Naive thymus-derived CD4-positive, alpha-beta T cell (primary cell): ENCODE data around the gene LTBP3. TPM values are rescaled to one million over a fixed set of nuclear protein-coding genes. Genes with fewer than 3 reads are reported as not detected.

Experiments used
- ATAC-seq: fragments of 150-1000 bp; cut with Tn5 transposase; 2 replicates; pipeline ENCODE4 v1.10.0; 2021; ENCODE audit warnings: mild to moderate bottlenecking, moderate library complexity
- CTCF ChIA-PET: fragments of 350-600 bp; sonication (Branson Sonifier 250); formaldehyde crosslinking; loops from one replicate; lab custom pipeline; 2021; ENCODE audit warnings: antibody characterized with exemption; lab: Charles Lee
- POLR2A ChIA-PET: fragments of 350-600 bp; sonication (Branson Sonifier 250); formaldehyde crosslinking; loops from one replicate; lab custom pipeline; 2021; ENCODE audit warnings: antibody characterized with exemption, inconsistent platforms; lab: Charles Lee
- DNase-seq, 9 donors: peaks; one replicate each; pipeline versions ENCODE4 v3.0.0 to v3.0.0-alpha.2; 2020 to 2022; ENCODE audit warnings: mixed read lengths in 1 of 9
- H3K27ac ChIP-seq: one replicate; pipeline ENCODE4 v1.7.0; 2013; ENCODE audit warnings: mild to moderate bottlenecking, low read depth, low read length, moderate library complexity
- H3K27me3 ChIP-seq, 2 donors: one replicate each; pipeline ENCODE4 v1.7.0; 2013; ENCODE audit warnings: low read length in 2 of 2, mild to moderate bottlenecking in 2 of 2, moderate library complexity in 2 of 2; ENCODE audit not compliant: control insufficient read depth in 2 of 2, insufficient read depth in 2 of 2
- H3K36me3 ChIP-seq, 3 experiments: 1 replicate in 2 of 3; 2 replicates in 1 of 3; pipeline ENCODE4 v1.7.0; 2013; ENCODE audit warnings: low read length in 3 of 3, mild to moderate bottlenecking in 3 of 3, moderate library complexity in 1 of 3; ENCODE audit not compliant: insufficient read depth in 3 of 3, control insufficient read depth in 2 of 3
- H3K4me1 ChIP-seq, 2 donors: one replicate each; pipeline ENCODE4 v1.7.0; 2013; ENCODE audit warnings: low read length in 2 of 2, mild to moderate bottlenecking in 2 of 2, moderate library complexity in 1 of 2; ENCODE audit not compliant: control insufficient read depth in 2 of 2, insufficient read depth in 2 of 2
- H3K4me3 ChIP-seq: 2 replicates; pipeline ENCODE4 v1.7.0; 2013; ENCODE audit warnings: mild to moderate bottlenecking, low read length
- H3K9me3 ChIP-seq, 3 experiments: 1 replicate in 2 of 3; 2 replicates in 1 of 3; pipeline ENCODE4 v1.7.0; 2013; ENCODE audit warnings: low read length in 3 of 3; ENCODE audit not compliant: control insufficient read depth in 2 of 3
- H3K27ac Mint-ChIP-seq, 9 donors: one replicate each; pipeline ENCODE4 v1.8.0; 2020 to 2022; ENCODE audit warnings: mixed read lengths in 9 of 9, mild to moderate bottlenecking in 8 of 9, moderate library complexity in 5 of 9, inconsistent platforms in 2 of 9
- H3K27me3 Mint-ChIP-seq, 5 donors: one replicate each; pipeline ENCODE4 v1.8.0; 2021 to 2022; ENCODE audit warnings: mixed read lengths in 5 of 5, mild to moderate bottlenecking in 1 of 5
- H3K36me3 Mint-ChIP-seq, 5 donors: one replicate each; pipeline ENCODE4 v1.8.0; 2020 to 2022; ENCODE audit warnings: mixed read lengths in 5 of 5, mild to moderate bottlenecking in 3 of 5, inconsistent platforms in 1 of 5
- H3K4me1 Mint-ChIP-seq, 7 donors: one replicate each; pipeline ENCODE4 v1.8.0; 2020 to 2022; ENCODE audit warnings: mixed read lengths in 7 of 7, mild to moderate bottlenecking in 3 of 7, inconsistent platforms in 1 of 7
- H3K4me3 Mint-ChIP-seq, 10 donors: one replicate each; pipeline ENCODE4 v1.8.0; 2020 to 2022; ENCODE audit warnings: mild to moderate bottlenecking in 10 of 10, mixed read lengths in 10 of 10, moderate library complexity in 6 of 10, inconsistent platforms in 2 of 10
- H3K9me3 Mint-ChIP-seq, 11 donors: one replicate each; pipeline ENCODE4 v1.8.0; 2020 to 2022; ENCODE audit warnings: mixed read lengths in 11 of 11, mild to moderate bottlenecking in 4 of 11, inconsistent platforms in 1 of 11, moderate library complexity in 1 of 11
- intact Hi-C, 2 donors: fragments of 100-400 bp; cut with micrococcal nuclease; formaldehyde crosslinking; loops; one replicate each; pipeline ENCODE4 v1.15.1; 2023
- polyA plus RNA-seq, 2 donors: library from polyadenylated mRNA; unstranded; fragments of 300-500 nt; fragmentation: Illumina TruSeq; gene quantifications; one replicate each; pipeline ENCODE4 v1.2.3, GENCODE V29; 2021
- total RNA-seq, 6 experiments: library from RNA in 5 of 6; stranded (reverse) in 5 of 6; gene quantifications; 1 replicate in 5 of 6; 2 replicates in 1 of 6; pipeline ENCODE4 v1.2.3 and lab custom pipeline; 2021 to 2026

LTBP3 gene
- total and polyA plus RNA-seq, 7 experiments from 2014 or later: 18.7 to 288 (median 216) TPM

- Histone ChIP-seq H3K27me3 (no peaks in the 10 kb centered on the region), H3K36me3 (peaks cover 10 to 51% (median 17%) of the 10 kb centered on the region in 3 experiments), H3K4me1 (peaks cover 25 to 29% of the 10 kb centered on the region in 2 donors), H3K4me3 (no peak overlapping the region), H3K27ac (peak overlapping the region; percentile 96), H3K9me3 (no peaks in the 10 kb centered on the region)
- no peaks in the 10 kb centered on the region for H3K9me3 Mint-ChIP-seq
- peak overlapping the region; percentile 8 to 88 (median 74) for H3K27ac Mint-ChIP-seq
- no peaks in the 10 kb centered on the region for H3K27me3 Mint-ChIP-seq
- no peak for ATAC-seq
- ChIA-PET CTCF (no interaction called here), POLR2A (interaction anchor here (0.6 to 4.2 kb wide), 2 partner anchors 38 to 103 kb away, joined by 3 to 29 read pairs; no protein-coding TSS in a partner anchor)
- DNase-seq: no peak
- peaks cover 19 to 43% (median 38%) of the 10 kb centered on the region in 7 donors for H3K4me1 Mint-ChIP-seq
- H3K36me3 Mint-ChIP-seq: peaks cover 0 to 14% (median 10%) of the 10 kb centered on the region in 5 donors
- H3K4me3 Mint-ChIP-seq: peak overlapping the region; percentile 55 to 99 (median 72)
- intact Hi-C loops: no loop called here
Observed at GRCh38 chr11:65578667-65579066, 20.5 kb upstream of the LTBP3 start.

- H3K4me3 Mint-ChIP-seq: peak overlapping the region; percentile 57 to 99 (median 75)
- ChIA-PET POLR2A (interaction anchor here (1.3 to 4.2 kb wide), 5 partner anchors 10 to 70 kb away, joined by 3 to 61 read pairs (median 26); partner anchors contain the start of genes MAP3K11 and PCNX3), CTCF (interaction anchor here (1.9 to 3.9 kb wide), 2 partner anchors 10 to 36 kb away, joined by 7 to 36 read pairs; no protein-coding TSS in a partner anchor)
- no peaks in the 10 kb centered on the region for H3K9me3 Mint-ChIP-seq
- no peaks in the 10 kb centered on the region for H3K27me3 ChIP-seq
- DNase-seq (no peak), ATAC-seq (no peak)
- H3K4me1 ChIP-seq: peaks cover 30% of the 10 kb centered on the region in 2 donors
- peak overlapping the region; percentile 8 to 88 (median 74) for H3K27ac Mint-ChIP-seq
- H3K4me1 Mint-ChIP-seq: peaks cover 19 to 46% (median 38%) of the 10 kb centered on the region in 7 donors
- intact Hi-C loops: no loop called here
- H3K27me3 Mint-ChIP-seq: no peaks in the 10 kb centered on the region
- H3K27ac ChIP-seq: peak overlapping the region; percentile 96
- H3K4me3 ChIP-seq: no peak overlapping the region
- H3K36me3 Mint-ChIP-seq: peaks cover 0 to 17% (median 10%) of the 10 kb centered on the region in 5 donors
- no peaks in the 10 kb centered on the region for H3K9me3 ChIP-seq
- H3K36me3 ChIP-seq: peaks cover 10 to 49% (median 17%) of the 10 kb centered on the region in 3 experiments
Observed at GRCh38 chr11:65578134-65578533, 20.0 kb upstream of the LTBP3 start.

GRCh38 chr11:65577756-65578109 lies 19.6 kb upstream of the LTBP3 start:
- intact Hi-C loops: no loop called here

GRCh38 chr11:65576867-65577755 lies 19.0 kb upstream of the LTBP3 start:
- Histone ChIP-seq H3K27me3 (no peaks in the 10 kb centered on the region), H3K4me3 (peak overlapping the region; percentile 75), H3K9me3 (no peaks in the 10 kb centered on the region), H3K27ac (peak overlapping the region; percentile 96), H3K4me1 (peaks cover 33 to 34% of the 10 kb centered on the region in 2 donors), H3K36me3 (peaks cover 10 to 41% (median 17%) of the 10 kb centered on the region in 3 experiments)
- POLR2A ChIA-PET: interaction anchor here (0.8 to 4.2 kb wide), 21 partner anchors 11 to 194 kb away, joined by 3 to 61 read pairs (median 6); partner anchors contain the start of genes KCNK7, LTBP3, MALAT1 and MAP3K11
- Mint-ChIP-seq H3K27ac (peak overlapping the region; percentile 28 to 90 (median 78)), H3K9me3 (peaks cover 0 to 1% (median 0%) of the 10 kb centered on the region in 11 donors), H3K27me3 (no peaks in the 10 kb centered on the region), H3K36me3 (peaks cover 0 to 19% (median 5%) of the 10 kb centered on the region in 5 donors), H3K4me3 (peak overlapping the region; percentile 71 to 99 (median 84)), H3K4me1 (peaks cover 23 to 47% (median 39%) of the 10 kb centered on the region in 7 donors)
- CTCF ChIA-PET: interaction anchor here (0.6 to 3.9 kb wide), 7 partner anchors 11 to 283 kb away, joined by 3 to 36 read pairs (median 6); partner anchors contain the start of gene MUS81
- DNase-seq (peak in 1 of 9 donors; percentile 45), ATAC-seq (peak; percentile 50)
- intact Hi-C loops: no loop called here

More at GRCh38 chr11:65577756-65578109, 19.6 kb upstream of the LTBP3 start:
- H3K36me3 Mint-ChIP-seq: peaks cover 0 to 19% (median 8%) of the 10 kb centered on the region in 5 donors
- peak overlapping the region; percentile 57 to 99 (median 75) for H3K4me3 Mint-ChIP-seq
- Histone ChIP-seq H3K27ac (peak overlapping the region; percentile 96), H3K4me3 (peak overlapping the region; percentile 75), H3K27me3 (no peaks in the 10 kb centered on the region), H3K36me3 (peaks cover 10 to 45% (median 17%) of the 10 kb centered on the region in 3 experiments), H3K9me3 (no peaks in the 10 kb centered on the region), H3K4me1 (peaks cover 32% of the 10 kb centered on the region in 2 donors)
- DNase-seq: no peak
- no peak for ATAC-seq
- H3K27me3 Mint-ChIP-seq: no peaks in the 10 kb centered on the region
- POLR2A ChIA-PET: interaction anchor here (0.8 to 4.2 kb wide), 9 partner anchors 11 to 156 kb away, joined by 3 to 61 read pairs (median 7); partner anchors contain the start of genes MAP3K11, NEAT1 and PCNX3
- H3K4me1 Mint-ChIP-seq: peaks cover 19 to 48% (median 38%) of the 10 kb centered on the region in 7 donors
- H3K9me3 Mint-ChIP-seq: peaks cover 0 to 1% (median 0%) of the 10 kb centered on the region in 11 donors
- peak overlapping the region in 8 of 9 donors; percentile 8 to 88 (median 75) for H3K27ac Mint-ChIP-seq
- CTCF ChIA-PET: interaction anchor here (1.9 to 3.9 kb wide), 3 partner anchors 11 to 36 kb away, joined by 7 to 36 read pairs (median 14); no protein-coding TSS in a partner anchor

GRCh38 chr11:65576232-65576866 lies 18.2 kb upstream of the LTBP3 start:
- H3K36me3 ChIP-seq: peaks cover 10 to 33% (median 12%) of the 10 kb centered on the region in 3 experiments
- peak overlapping the region; percentile 71 to 99 (median 84) for H3K4me3 Mint-ChIP-seq
- H3K27me3 ChIP-seq: no peaks in the 10 kb centered on the region
- H3K4me1 Mint-ChIP-seq: peaks cover 23 to 54% (median 41%) of the 10 kb centered on the region in 7 donors
- H3K4me3 ChIP-seq: peak overlapping the region; percentile 75
- ChIA-PET POLR2A (interaction anchor here (0.7 to 4.2 kb wide), 23 partner anchors 10 to 193 kb away, joined by 3 to 61 read pairs (median 6); partner anchors contain the start of genes KCNK7, LTBP3, MALAT1 and MAP3K11), CTCF (interaction anchor here (0.6 to 3.9 kb wide), 10 partner anchors 10 to 283 kb away, joined by 3 to 36 read pairs (median 6); partner anchors contain the start of gene MUS81)
- intact Hi-C loops: no loop called here
- H3K9me3 ChIP-seq: no peaks in the 10 kb centered on the region
- H3K27me3 Mint-ChIP-seq: no peaks in the 10 kb centered on the region
- H3K4me1 ChIP-seq: peaks cover 41% of the 10 kb centered on the region in 2 donors
- peaks cover 0 to 1% (median 0%) of the 10 kb centered on the region in 11 donors for H3K9me3 Mint-ChIP-seq
- DNase-seq (peak in 1 of 9 donors; percentile 30), ATAC-seq (no peak)
- peak overlapping the region; percentile 28 to 90 (median 78) for H3K27ac Mint-ChIP-seq
- H3K27ac ChIP-seq: peak overlapping the region; percentile 96
- peaks cover 0 to 20% (median 0%) of the 10 kb centered on the region in 5 donors for H3K36me3 Mint-ChIP-seq
